A673 (cell line): ENCODE measurements around the gene FAM43A. TPM values are rescaled to one million over a fixed set of nuclear protein-coding genes. Genes with fewer than 3 reads are reported as not detected.

Experiments
- BruUV-seq: library from RNA; stranded (reverse); fragments of 400-500 nt; replicated peaks from 2 replicates; lab custom pipeline; 2021; lab: Mats Ljungman, UMichigan
- CTCF ChIA-PET: fragments of 300-600 bp; sonication (Branson Sonifier 250); formaldehyde crosslinking; loops from one replicate; lab custom pipeline; 2022; ENCODE audit warnings: antibody characterized with exemption; lab: Charles Lee
- POLR2A ChIA-PET: fragments of 300-600 bp; sonication (Branson Sonifier 250); formaldehyde crosslinking; loops from one replicate; lab custom pipeline; 2022; ENCODE audit warnings: antibody characterized with exemption; ENCODE audit not compliant: low non-redundant PET; lab: Charles Lee
- DNase-seq: peaks from one replicate; pipeline ENCODE4 v3.0.0-alpha.2; 2015; ENCODE audit warnings: low spot score
- H3K27ac ChIP-seq: fragments of 200-600 bp; sonication (generic); 2 replicates; pipeline ENCODE4 v1.5.1; 2016; ENCODE audit warnings: mixed run types, low read depth, mild to moderate bottlenecking, mixed read lengths, antibody characterized with exemption, low read length; ENCODE audit not compliant: poor library complexity, severe bottlenecking
- H3K27me3 ChIP-seq: fragments of 200-600 bp; sonication (generic); replicated peaks from 2 replicates; pipeline ENCODE4 v1.6.1; 2017; ENCODE audit warnings: mixed run types, low read depth, mild to moderate bottlenecking, mixed read lengths, antibody characterized with exemption, low read length; ENCODE audit not compliant: insufficient read depth, poor library complexity
- H3K36me3 ChIP-seq: fragments of 200-600 bp; sonication (generic); 2 replicates; pipeline ENCODE4 v1.6.1; 2016; ENCODE audit warnings: mixed run types, mild to moderate bottlenecking, mixed read lengths, antibody characterized with exemption, low read length; ENCODE audit not compliant: insufficient read depth, poor library complexity, severe bottlenecking
- H3K4me1 ChIP-seq: fragments of 200-600 bp; sonication (generic); 2 replicates; pipeline ENCODE4 v1.6.1; 2017; ENCODE audit warnings: mixed run types, mild to moderate bottlenecking, mixed read lengths, antibody characterized with exemption, low read length; ENCODE audit not compliant: insufficient read depth, poor library complexity, severe bottlenecking
- H3K4me3 ChIP-seq: fragments of 200-600 bp; sonication (generic); 2 replicates; pipeline ENCODE4 v1.5.1; 2016; ENCODE audit warnings: low read depth, mixed run types, mild to moderate bottlenecking, mixed read lengths, low read length; ENCODE audit not compliant: poor library complexity, severe bottlenecking
- H3K9me3 ChIP-seq: fragments of 200-600 bp; sonication (generic); 2 replicates; pipeline ENCODE4 v1.6.1; 2016; ENCODE audit warnings: mixed run types, low read depth, mild to moderate bottlenecking, mixed read lengths, antibody characterized with exemption, low read length; ENCODE audit not compliant: poor library complexity, severe bottlenecking
- CTCF ChIP-seq: fragments of 300-800, 200-600 bp; sonication (generic); conservative IDR thresholded peaks from 2 replicates; pipeline ENCODE4 v1.5.1; 2017; ENCODE audit warnings: low read depth, mild to moderate bottlenecking, antibody characterized with exemption, low read length, moderate library complexity, mixed read lengths
- EZH2 ChIP-seq: fragments of 200-600 bp; sonication (generic); IDR thresholded peaks from 2 replicates; pipeline ENCODE4 v1.6.1; 2017; ENCODE audit warnings: borderline replicate concordance, low read depth, mild to moderate bottlenecking, mixed read lengths, antibody characterized with exemption, low read length; ENCODE audit not compliant: poor library complexity, severe bottlenecking
- intact Hi-C: fragments of 100-400 bp; cut with micrococcal nuclease; formaldehyde crosslinking; loops from one replicate; pipeline ENCODE4 v1.10.0; 2022; ENCODE audit not compliant: unreplicated experiment
- total RNA-seq: library from RNA; stranded (reverse); gene quantifications from 2 replicates; pipeline ENCODE4 v1.2.3, GENCODE V29; 2021

FAM43A gene
- total RNA-seq, 1 experiment from 2014 or later = 38.7 TPM

- no peak for DNase-seq
- H3K9me3 ChIP-seq = no peaks in the 10 kb centered on the region
- H3K27me3 ChIP-seq = no peaks in the 10 kb centered on the region
- ChIA-PET CTCF (no interaction called here), POLR2A (no interaction called here)
- no peak for TF ChIP-seq CTCF
- no peak for TF ChIP-seq EZH2
- H3K4me1 ChIP-seq = no peaks in the 10 kb centered on the region
- H3K4me3 ChIP-seq = no peak overlapping the region
- no peaks in the 10 kb centered on the region for H3K36me3 ChIP-seq
- no peak overlapping the region for H3K27ac ChIP-seq
- no TSS peak for BruUV-seq
- intact Hi-C loops = no loop called here
Observed at GRCh38 chr3:194723846-194724618, 38.3 kb downstream of the FAM43A start.

- H3K27me3 ChIP-seq = no peaks in the 10 kb centered on the region
- H3K4me3 ChIP-seq = no peak overlapping the region
- no peak overlapping the region for H3K27ac ChIP-seq
- H3K9me3 ChIP-seq = no peaks in the 10 kb centered on the region
- BruUV-seq = no TSS peak
- no peaks in the 10 kb centered on the region for H3K36me3 ChIP-seq
- POLR2A ChIA-PET = no interaction called here
- H3K4me1 ChIP-seq = peaks cover 7% of the 10 kb centered on the region
- no peak for TF ChIP-seq EZH2
- CTCF ChIA-PET = no interaction called here
- DNase-seq = no peak
- intact Hi-C loops = no loop called here
Observed at GRCh38 chr3:194725346-194725745, 39.7 kb downstream of the FAM43A start.

- Histone ChIP-seq H3K4me3 (no peak overlapping the region), H3K27me3 (no peaks in the 10 kb centered on the region), H3K36me3 (no peaks in the 10 kb centered on the region), H3K9me3 (no peaks in the 10 kb centered on the region), H3K27ac (no peak overlapping the region), H3K4me1 (peaks cover 12% of the 10 kb centered on the region)
- ChIA-PET CTCF (no interaction called here), POLR2A (no interaction called here)
- TF ChIP-seq EZH2 (no peak), CTCF (no peak)
- intact Hi-C loops = no loop called here
- BruUV-seq = no TSS peak
- DNase-seq = no peak
Observed at GRCh38 chr3:194727435-194728128, 41.9 kb downstream of the FAM43A start.
